Loucy (cell line): ENCODE measurements around the gene PCCA.

Experiments used
- CTCF ChIP-seq: fragments of 200-600 bp; sonication (generic); conservative IDR thresholded peaks from 2 replicates; pipeline ENCODE4 v1.5.1; 2014; ENCODE audit warnings: mild to moderate bottlenecking, antibody characterized with exemption, low read length
- EZH2phosphoT487 ChIP-seq: fragments of 200-600 bp; IDR thresholded peaks from 2 replicates; pipeline ENCODE4 v1.6.1; 2018; ENCODE audit warnings: antibody characterized with exemption, mild to moderate bottlenecking, moderate library complexity, borderline replicate concordance

DNA sequence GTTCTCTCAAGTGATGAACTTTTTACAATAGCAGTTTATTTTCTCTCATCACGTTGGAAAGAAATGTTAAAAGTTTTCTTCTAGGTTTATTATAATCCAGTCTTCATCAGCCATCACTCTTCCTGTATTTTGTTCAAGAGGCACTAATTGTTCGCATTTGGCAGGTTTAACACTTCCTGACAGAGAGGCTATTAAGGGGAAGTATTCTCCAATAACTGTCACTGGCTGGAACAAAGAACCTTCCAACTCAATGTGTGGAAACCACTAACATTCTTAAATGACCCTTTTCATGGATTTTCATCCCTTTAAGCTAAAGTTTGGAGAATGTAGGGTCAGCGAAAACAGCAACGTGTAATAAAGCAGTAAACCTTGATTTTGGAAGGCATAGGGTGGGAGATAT lies 145.1 kb downstream of the PCCA start:
- TF ChIP-seq EZH2phosphoT487 = no peak
- TF ChIP-seq CTCF = no peak
